ENCODE data around the gene PLPP1.

Gene PLPP1

DNA sequence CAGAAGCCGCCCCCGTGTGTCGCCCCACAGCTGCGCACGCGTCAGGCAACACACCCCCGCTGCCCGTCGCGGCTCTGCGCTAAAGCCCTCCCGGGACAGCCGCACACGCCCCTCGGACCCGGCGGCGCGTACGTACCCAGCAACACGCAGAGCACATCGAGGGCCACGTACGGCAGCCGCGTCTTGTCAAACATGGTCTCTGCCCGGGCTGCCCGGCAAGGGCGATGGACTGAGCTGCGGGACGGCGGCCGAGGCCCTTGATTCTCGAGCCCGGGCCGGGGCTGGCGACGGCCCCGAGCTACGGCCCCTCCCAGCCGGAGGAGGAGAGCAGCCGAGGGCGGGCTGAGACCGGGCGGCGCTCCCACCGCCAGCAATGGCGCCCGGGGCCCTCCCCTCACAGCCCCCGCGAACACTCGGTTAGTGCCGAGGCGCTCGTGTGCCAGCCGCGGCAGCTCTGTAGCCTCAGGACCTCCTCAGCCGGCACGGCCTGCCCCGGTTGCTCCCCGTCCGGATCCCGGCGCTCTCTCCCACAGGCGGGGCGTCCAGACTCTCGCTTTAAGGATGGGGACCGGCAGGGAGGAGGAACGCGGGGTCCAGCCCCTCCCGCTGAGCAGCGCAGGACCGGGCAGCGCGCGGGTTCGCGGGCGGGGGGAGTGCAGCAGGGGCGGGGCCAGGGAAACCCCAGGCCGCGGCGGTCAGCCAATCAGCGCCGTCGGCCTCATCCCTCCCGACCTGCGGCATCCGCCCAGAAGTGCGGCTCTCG lies at the start of gene PLPP1:
Gene PLPP1 (minus strand): TSS at position 529 of the 763 bp plus-strand sequence. CDS start 335 bp downstream, at position 194.
- no peak for DNase-seq

DNA sequence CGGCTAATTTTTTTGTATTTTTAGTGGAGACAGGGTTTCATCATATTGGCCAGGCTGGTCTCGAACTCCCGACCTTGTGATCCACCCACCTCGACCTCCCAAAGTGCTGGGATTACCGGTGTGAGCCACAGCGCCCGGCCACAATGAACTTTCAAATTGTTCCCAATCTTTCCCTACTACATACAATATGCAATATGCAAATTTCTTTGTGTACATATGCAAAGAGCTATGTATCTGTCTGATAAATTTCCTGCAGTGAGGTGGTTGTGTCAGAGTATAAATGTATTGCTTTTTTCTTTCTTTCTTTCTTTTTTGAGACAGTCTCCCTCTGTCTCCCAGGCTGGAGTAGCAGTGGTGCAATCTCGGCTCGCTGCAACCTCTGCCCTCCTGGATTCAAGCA lies 48.8 kb upstream of the PLPP1 start:
- DNase-seq, result no peak

DNA sequence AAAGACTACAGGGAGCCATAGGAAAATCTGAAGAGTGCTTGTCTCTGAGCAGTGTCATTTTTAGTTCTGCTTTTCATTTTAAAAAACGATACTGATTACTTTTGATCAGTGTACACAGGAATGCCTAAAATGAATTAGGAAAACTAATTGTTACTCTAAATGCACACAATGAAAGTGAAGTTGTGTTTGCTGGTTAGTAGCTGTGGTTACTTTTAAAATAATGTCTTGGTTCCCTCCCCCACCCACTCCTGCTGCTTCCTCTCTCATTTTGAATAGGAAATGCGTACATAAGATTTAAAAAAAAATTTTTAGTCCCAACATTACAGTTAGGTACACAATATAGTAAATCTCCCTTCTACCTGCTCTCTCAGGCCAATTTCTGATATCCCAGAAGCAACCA lies 47.5 kb upstream of the PLPP1 start:
- no peak for DNase-seq

DNA sequence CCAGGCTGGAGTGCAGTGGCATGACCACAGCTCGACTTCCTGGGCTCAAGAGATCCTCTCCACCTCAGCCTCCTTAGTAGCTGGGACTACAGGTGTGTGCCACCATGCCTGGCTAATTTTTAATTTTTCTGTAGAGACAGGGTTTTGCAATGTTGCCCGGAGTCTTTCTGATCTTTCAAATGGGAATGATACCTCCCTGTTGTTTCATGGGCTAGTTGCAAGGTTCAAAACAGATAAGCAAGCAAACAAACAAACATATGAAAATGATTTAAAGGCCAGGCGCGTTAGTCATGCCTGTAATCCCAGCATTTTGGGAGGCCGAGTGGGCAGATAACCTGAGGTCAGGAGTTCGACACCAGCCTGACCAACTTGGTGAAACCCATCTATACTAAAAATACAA lies 45.3 kb upstream of the PLPP1 start:
- no peak for DNase-seq

DNA sequence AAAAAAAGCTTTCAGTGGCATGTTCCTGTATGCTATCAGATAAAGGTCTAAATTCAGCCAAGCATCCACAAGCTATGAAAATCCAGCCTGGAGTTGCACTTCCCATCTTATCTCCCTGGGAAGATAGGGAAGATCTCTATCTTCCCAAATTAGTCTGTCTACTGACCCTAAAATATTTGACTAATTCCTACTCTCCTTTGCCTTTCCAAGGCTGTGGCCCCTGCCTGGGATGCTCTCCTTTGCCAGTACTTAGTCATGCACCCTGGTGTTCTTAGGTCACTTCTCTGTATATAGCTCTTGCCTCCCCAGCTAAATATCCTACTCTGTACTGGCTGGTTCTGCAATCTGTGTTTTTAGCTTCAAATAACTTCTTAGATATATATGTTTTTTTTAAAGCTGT lies 44.0 kb upstream of the PLPP1 start:
- DNase-seq, result no peak

DNA sequence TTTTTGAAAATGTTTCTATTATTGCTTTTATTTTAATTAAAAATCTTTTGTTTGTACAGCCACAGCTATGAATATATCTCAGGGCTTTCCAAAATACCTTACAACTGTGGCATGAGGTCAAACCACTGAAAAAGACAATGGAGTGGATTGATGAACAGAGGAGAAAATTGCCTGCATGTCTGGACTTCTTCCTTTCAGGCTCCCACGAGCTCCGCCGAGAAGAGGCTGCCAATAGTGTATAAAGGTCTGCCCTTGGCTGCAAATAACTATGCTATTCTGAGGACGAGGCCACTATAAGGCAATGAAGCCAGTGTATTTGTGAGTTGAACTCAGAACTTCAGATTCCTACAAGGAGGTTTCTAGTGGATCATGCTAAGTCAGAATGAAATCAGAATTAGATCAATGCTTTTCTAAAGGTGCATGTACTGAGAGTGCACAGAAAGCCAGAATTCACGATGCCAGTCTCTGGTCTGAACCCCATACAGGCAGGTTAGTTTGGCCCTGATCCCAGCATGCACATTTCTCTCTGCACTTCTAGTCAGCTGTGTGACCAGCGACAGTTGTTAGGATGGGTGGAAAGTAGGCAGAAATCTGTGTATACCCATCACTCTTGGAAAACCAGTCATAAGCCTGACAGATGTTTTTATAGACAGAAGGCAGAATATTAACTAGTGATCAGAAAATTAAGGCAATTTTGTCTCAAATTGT lies 42.7 kb upstream of the PLPP1 start:
- no peak for DNase-seq

DNA sequence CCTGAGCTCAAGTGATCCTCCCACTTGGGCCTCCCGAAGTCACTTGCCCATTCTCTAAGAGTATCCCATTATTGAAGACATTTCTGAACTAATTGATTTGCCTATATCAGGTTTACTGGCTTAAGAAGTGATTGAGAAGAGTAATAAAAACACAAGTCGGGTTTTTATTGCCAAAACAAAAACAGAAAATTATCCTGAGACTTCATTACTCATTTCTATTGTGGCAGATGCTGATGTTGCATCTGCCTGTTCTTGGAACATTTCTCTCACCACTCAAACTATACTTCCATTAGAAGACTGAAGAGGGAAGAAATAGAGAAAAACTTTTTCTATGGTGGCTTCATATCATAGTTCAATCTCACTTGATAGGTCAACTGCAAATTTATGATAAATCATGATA lies 41.9 kb upstream of the PLPP1 start:
- no peak for DNase-seq

DNA sequence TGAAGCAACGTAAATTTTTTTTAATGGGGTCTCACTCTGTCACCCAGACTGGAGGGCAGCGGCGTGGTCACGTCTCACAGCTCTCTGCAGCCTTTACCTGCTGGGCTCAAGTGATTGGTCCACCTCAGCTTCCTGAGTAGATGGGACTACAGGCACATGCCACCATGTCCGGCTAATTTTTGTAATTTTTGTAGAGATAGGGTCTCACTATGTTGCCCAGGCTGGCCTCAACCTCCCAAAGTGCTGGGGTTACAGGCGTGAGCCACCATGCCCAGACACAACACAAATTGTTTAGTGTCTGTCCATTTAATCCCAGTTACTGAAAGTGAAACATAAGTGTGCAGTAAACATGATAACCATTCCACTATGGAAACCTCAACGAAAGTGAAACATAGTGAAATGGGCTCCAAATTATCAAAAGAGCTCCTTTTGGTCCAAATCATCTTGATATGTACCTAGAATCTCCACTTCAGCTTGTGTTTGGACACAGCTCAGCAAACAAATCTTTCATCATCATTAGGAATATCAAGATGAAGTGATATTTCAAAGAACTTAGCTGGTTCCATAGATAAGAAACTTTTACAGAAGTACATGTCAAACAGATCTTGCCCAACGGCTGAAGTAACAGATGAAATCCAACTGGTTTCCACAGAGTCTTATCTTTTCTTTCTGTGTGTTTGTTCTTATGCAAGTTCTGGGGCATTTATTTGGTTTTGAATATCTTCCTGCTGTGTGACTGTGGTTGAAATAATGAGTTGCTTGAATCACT lies 41.2 kb upstream of the PLPP1 start:
- peak; percentile 87 for DNase-seq

DNA sequence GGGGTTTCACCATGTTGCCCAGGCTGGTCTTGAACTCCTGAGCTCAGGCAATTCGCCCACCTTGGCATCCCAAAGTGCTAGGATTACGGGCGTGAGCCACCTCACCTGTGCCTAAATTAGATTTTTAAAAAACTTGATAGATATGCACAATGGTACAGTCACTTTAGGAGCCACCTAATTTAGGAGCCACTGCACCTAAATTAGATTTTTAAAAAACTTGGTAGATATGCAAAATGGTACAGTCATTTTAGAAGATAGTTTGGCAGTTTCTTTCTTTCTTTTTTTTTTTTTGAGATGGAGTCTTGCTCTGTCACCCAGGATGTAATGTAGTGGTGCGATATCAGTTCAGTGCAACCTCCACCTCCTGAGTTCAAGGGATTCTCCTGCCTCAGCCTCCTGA lies 37.8 kb upstream of the PLPP1 start:
- DNase-seq, result no peak

DNA sequence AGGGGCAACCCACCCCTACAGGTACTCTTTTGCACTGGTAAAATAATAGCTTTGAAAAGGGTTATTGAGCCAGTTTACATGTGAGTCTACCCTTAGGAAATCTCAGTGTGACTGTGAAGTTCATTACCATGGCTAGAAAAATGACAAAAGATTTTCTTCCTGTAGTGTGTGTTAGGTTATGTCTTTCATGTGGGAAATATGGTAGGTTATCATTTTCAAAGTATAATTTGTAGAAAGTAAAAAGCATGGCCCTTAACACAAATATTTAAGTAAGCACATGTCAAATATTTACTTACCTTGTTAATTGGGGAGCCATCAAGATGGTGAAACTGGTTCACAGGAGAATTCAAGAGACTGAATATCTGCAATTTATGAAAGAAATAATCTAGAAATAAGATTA lies 37.3 kb upstream of the PLPP1 start:
- DNase-seq, result no peak

DNA sequence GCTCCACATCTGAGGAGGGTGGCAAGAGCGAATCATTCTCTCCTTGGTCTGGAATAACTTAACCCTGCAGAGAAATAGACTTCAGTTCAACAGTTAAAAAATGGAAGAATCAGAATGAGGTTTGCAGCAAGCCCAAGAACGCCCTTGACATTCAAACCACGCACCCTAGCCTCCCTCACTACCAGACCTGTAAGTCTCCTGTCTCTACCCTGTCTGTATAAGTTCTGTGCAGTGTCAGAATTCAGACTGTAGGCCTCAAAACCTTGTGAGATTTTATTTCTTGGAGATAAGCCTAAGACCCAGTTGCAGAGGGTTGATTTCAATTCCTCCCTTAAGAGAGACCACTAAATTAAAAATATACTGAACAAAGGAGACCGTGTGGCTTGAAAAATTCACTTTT lies 35.8 kb upstream of the PLPP1 start:
- DNase-seq, result no peak

DNA sequence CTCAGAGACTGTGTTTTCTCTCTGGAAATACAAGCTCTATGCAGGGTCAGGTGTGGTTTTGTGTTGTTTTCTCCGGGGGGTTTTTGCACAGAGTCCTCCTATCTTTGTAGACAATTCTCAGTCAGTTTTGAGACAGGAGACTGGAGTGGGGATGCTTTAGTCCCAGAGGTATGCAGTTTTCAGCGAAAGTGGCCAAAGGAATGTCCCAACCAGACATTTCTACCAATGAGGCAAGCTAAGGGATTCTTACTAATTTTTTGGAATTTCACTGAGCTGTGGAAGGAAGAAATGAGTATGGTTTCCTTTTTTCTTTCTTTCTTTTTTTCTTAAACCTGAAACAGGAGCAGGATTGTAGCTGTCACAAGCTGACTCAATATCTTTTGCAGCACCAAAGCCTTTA lies 35.3 kb upstream of the PLPP1 start:
- DNase-seq, result no peak

DNA sequence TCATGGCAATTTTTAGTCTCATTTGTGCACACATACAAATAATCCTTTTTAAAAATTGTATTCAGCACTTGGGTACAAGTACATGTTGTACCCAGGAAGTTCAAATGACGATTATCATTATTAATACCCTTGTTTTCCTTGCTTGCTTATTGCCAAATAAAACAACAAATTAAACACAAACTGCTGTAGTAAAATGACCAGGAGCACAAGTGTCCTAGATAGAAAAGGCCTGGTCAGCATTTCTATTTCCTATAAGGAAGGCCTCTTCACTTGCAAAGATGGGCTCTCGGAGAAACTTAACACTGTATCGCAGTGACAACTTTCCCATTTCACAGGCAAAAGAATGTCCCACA lies 34.7 kb upstream of the PLPP1 start:
- no peak for DNase-seq

DNA sequence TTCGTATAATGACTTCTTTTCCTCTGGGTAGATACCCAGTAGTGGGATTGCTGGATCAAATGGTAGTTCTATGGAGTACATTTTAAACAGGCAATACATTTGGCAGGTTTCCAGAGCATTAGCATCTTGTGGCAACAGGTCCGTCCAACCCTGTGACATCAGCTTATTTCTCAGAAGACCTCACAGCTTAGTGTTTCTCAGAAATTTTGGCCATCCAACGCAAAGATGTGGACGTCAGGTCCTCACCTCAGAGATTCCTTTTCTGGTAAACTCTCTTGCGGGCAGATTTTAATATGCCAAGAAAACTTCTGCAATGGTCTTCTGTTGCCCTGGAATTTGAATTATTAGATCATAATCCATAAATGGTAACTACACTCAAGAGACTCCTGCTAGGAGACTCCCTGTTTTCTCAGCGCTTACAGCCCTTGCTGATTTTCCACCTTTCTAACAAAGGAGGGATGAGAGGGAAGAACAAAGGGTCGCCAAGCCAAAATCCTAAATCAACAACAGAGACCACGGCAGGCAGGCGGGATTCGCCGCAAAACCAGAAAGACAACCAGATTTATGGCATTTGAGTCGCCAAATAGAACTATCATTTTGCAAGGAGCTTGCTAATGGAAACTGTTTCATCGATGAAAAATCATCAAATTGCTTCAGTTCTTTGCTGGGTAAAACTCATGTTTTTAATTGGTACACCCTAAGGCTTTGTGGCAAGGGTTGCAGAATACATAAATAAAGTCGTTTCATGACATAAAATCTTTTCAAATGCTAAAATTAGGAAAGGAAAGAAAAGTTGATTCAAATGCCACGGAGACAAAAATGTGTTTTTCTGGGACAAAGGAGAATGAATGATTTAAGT lies 34.1 kb upstream of the PLPP1 start:
- DNase-seq, result no peak

DNA sequence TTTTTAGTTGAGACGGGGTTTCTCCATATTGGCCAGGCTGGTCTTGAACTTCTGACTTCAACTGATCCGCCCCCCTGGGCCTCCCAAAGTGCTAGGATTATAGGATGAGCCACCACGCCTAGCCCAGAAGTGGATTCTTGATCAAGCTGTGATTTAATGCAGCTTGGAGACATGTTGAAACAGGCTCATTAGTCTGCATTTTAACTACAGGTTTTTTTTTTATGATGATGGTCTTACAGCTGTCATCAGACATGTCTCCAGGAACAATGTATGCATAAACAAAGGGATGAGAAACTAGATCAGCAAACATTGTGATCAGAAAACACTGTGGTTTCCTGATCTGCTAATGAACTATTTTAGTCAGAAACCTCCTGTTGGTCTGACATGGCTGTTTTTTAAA lies 30.0 kb upstream of the PLPP1 start:
- no peak for DNase-seq

DNA sequence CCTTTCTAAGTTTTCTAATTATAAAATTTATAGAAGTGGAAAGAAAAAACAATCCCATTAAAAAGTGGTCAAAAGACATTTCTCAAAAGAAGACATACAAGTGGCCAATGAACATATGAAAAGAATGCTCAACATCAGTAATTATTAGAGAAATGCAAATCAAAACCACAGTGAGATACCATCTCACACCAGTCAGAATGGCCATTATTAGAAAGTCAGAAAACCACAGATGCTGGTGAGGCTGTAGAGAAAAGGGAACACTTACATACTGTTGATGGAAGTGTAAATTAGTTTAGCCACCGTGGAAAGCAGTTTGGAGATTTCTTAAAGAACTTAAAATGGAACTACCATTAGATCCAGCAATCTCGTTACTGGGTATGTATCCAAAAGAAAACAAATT lies 23.7 kb upstream of the PLPP1 start:
- DNase-seq, result no peak

DNA sequence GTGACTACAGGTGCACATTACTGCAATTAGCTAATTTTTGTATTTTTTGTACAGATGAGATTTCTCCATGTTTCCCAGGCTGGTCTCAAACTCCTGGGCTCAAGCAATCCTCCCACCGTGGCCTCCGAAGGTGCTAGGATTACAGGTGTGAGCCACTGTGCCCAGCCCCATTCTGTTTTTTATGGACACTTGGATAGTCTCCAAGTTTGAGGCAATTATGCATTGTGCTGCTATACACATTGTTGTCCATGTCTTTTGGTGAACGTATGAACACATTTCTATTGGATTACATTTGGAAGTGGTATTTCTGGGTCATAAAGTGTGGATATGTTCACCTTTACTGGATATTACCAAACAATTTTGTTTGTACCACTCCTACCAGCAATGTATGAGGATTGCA lies 22.4 kb upstream of the PLPP1 start:
- DNase-seq, result no peak

DNA sequence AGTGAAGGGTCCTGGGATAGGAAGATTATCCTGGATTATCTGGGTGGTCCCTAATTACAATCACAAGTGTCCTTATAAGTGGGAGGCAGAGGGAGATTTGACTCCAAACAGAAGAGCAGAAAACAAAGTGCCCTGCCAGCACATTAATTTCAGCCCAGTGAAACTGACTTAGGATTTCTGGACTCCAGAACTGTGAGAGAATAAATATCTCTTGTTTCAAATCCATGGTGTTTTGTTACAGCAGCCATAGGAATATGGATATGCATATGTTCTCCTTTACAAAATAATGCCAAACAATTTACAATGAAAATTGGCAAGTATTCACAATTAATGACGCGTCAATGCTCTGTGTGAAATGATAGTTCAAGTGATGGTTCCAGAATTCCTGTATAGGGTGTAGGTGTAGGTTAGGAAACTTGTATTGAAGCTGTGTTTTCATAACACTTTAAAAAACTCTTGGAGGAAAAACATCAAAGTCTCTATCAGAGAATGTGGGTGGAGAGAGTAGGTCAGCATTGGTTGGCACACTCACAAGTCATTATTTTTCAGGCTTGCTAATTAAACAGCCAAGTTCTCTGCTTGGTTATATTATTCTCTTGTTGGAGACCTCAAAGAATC lies 19.9 kb upstream of the PLPP1 start:
- no peak for DNase-seq

DNA sequence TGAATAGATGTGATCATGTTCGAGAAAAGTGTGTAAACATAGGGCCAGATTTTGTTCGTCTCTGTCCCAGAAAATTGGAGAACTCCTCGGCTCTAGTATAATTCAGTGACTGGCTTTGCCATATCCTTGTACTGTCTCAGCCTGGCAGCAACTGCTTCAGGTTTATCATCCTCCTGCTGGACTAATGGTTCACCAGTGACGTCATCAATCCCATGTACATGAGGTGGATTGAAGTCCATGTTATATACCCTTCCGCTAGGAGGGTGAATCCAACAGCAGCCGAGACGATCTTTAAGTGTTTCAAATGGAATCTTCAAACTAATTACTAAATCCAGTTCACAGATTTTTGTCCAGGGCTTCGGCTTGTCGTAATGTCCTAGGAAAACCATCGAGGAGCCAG lies 17.1 kb upstream of the PLPP1 start:
- DNase-seq, result no peak

DNA sequence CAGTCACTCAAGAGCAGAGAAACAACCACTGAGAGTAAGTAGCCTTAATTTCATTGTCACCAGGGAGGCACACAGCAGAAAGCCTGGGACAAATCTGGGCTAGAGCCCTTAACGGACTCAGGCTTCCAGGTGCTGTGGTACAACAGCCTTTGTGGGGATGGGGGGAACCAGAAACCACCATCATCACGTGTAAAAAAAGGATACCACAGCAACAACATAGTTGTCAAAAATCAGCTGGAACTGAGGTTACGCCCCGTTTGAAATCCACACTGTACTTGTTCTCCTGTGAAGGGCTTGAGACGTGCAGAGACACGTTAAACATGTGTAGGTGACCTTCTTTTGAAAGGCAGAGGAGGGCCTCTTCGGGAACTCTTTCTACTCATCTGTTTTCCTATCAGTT lies 16.6 kb upstream of the PLPP1 start:
- DNase-seq, result no peak

DNA sequence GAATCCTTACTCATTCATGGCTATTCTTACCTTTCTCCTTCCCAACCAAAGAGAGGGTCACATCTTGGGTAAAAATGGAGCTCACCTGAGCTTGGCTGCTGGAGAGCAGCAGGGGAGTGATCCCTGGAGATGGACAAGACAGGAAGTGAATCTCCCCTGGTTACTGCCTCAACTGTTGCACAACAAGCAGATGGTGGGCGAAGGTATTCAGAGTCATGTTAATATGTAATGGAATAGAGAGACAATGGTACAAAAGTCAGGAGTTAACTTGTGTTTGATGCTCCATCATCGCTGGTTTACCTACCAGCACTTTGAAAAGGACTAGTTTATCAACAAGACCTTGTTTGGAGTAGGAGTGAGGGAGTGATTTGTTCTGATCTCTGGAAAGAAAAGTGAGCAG lies 13.0 kb upstream of the PLPP1 start:
- no peak for DNase-seq

DNA sequence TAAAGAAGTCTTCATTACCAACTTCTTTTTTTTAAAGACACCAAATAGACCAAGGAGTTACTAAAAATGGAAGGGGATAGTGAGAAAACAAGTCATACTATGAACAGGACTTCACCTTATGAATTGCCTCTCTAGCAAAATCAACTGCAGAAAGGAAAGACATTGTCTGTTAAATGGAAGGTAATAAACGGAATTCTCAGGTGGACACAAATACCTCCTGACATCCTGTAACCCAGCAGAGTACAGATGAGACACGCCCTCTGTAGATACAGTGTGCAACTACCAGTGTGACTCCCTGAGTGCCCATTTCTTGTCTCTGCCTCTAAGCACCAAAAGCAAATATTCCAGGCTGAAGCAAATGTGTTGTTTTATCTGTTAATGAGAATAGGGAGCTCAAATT lies 12.2 kb upstream of the PLPP1 start:
- no peak for DNase-seq

DNA sequence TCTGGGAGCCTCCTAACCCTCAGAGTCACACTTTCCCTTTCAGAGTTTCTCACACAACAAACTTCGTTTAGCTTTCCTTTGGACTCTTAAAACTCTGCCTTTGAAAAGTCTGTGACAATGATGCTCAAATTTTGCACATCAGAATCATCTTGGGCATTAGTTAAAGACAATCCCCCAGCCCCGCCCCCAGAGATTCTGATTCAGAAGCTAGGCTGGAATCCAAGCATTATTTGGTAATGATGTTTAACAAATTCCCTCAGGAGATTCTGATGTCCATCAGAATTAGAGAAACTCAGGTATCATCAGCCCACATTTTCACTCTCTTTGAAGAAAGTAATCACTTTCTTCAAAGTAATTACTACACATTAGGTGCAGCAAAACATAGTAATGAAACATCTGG lies 9.6 kb upstream of the PLPP1 start:
- DNase-seq, result no peak
